Body of pancreas (tissue), 4 donors: ENCODE data around the gene TPST2.

Experiments
- POLR2A ChIP-seq, 3 donors: fragments of 450-650 bp; IDR thresholded peaks; one replicate each; pipeline ENCODE4 v1.6.1; 2016; ENCODE audit warnings: antibody characterized with exemption in 3 of 3, mild to moderate bottlenecking in 2 of 3
- TF ChIP-seq, protein P1 (sequence below), 7 experiments: fragments of 450-650 bp in 4 of 7; fragments of 200-600 bp in 3 of 7; sonication (generic) in 3 of 7; IDR thresholded peaks; one replicate each; pipeline ENCODE4 v1.5.1; 2016 to 2019; ENCODE audit warnings: antibody characterized with exemption in 7 of 7

DNA sequence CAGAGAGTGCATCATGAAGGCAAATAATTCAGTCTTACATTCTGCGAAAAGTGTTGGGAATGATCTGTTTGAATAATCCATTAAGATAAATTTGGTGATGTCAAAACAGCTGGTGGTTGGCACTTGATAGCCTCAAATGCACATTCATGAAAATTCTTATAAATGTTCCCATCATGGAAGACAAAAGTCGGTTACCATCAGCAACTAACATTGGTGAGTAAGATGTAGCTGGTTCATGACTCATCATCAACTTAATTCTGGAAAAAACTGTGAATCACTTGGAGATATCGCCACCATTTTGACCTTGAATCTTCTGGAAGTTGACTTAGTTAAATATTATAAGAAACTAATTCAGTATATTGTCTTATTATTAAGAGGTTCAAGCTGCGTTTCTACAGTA is 16.7 kb upstream of the TPST2 start:
- TF ChIP-seq, protein P1, sequence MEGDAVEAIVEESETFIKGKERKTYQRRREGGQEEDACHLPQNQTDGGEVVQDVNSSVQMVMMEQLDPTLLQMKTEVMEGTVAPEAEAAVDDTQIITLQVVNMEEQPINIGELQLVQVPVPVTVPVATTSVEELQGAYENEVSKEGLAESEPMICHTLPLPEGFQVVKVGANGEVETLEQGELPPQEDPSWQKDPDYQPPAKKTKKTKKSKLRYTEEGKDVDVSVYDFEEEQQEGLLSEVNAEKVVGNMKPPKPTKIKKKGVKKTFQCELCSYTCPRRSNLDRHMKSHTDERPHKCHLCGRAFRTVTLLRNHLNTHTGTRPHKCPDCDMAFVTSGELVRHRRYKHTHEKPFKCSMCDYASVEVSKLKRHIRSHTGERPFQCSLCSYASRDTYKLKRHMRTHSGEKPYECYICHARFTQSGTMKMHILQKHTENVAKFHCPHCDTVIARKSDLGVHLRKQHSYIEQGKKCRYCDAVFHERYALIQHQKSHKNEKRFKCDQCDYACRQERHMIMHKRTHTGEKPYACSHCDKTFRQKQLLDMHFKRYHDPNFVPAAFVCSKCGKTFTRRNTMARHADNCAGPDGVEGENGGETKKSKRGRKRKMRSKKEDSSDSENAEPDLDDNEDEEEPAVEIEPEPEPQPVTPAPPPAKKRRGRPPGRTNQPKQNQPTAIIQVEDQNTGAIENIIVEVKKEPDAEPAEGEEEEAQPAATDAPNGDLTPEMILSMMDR (IDR thresholded peaks at IDR 0.05): no peak
- TF ChIP-seq POLR2A (IDR thresholded peaks at IDR 0.05): no peak
